ENCODE results near the gene WDR73. TPM values are rescaled to one million over a fixed set of nuclear protein-coding genes. Genes with fewer than 3 reads are reported as not detected.
A peak's percentile ranks its signal among the peaks of the same experiment; 100 is the strongest.

WDR73 gene
- total and polyA plus RNA-seq, 5 experiments from 2014 or later: 12.2 to 43.2 (median 18.8) TPM

- no peak for DNase-seq
- POLR2A ChIA-PET: interaction anchor here (0.7 kb wide), 1 partner anchor 50 kb away, joined by 3 read pairs; no protein-coding TSS in a partner anchor
- H3K27ac Mint-ChIP-seq: peak overlapping the region in 2 of 10 donors; percentile 38 to 81
- H3K36me3 Mint-ChIP-seq: peaks cover 0 to 59% (median 13%) of the 10 kb centered on the region in 3 donors
- ATAC-seq: no peak
- no peaks in the 10 kb centered on the region for H3K9me3 Mint-ChIP-seq
- H3K4me1 Mint-ChIP-seq: peaks cover 36 to 63% (median 44%) of the 10 kb centered on the region in 4 donors
- H3K27me3 Mint-ChIP-seq: no peaks in the 10 kb centered on the region
- no peak overlapping the region for H3K4me3 Mint-ChIP-seq
Observed at GRCh38 chr15:84608707-84609284, 45.3 kb downstream of the WDR73 start.

- peaks cover 0 to 58% (median 11%) of the 10 kb centered on the region in 3 donors for H3K36me3 Mint-ChIP-seq
- H3K27ac Mint-ChIP-seq: peak overlapping the region in 4 of 10 donors; percentile 27 to 78 (median 46)
- no peak for DNase-seq
- H3K27me3 Mint-ChIP-seq: no peaks in the 10 kb centered on the region
- H3K4me3 Mint-ChIP-seq: no peak overlapping the region
- no peak for ATAC-seq
- no peaks in the 10 kb centered on the region for H3K9me3 Mint-ChIP-seq
- H3K4me1 Mint-ChIP-seq: peaks cover 38 to 62% (median 52%) of the 10 kb centered on the region in 4 donors
- POLR2A ChIA-PET: interaction anchor here (0.5 to 1.5 kb wide), 3 partner anchors 19 to 25 kb away, joined by 3 to 5 read pairs (median 4); no protein-coding TSS in a partner anchor
Observed at GRCh38 chr15:84606653-84607120, 47.4 kb downstream of the WDR73 start.

- DNase-seq (no peak), ATAC-seq (no peak)
- peak overlapping the region in 9 of 10 donors; percentile 43 to 92 (median 81) for H3K27ac Mint-ChIP-seq
- POLR2A ChIA-PET: interaction anchor here (0.6 to 2.7 kb wide), 4 partner anchors 11 to 32 kb away, joined by 3 to 6 read pairs (median 4); no protein-coding TSS in a partner anchor
- peaks cover 40 to 66% (median 59%) of the 10 kb centered on the region in 4 donors for H3K4me1 Mint-ChIP-seq
- peak overlapping the region in 8 of 10 donors; percentile 8 to 61 (median 43) for H3K4me3 Mint-ChIP-seq
- no peaks in the 10 kb centered on the region for H3K27me3 Mint-ChIP-seq
- no peaks in the 10 kb centered on the region for H3K9me3 Mint-ChIP-seq
- peaks cover 0 to 58% (median 10%) of the 10 kb centered on the region in 3 donors for H3K36me3 Mint-ChIP-seq
Observed at GRCh38 chr15:84605554-84605882, 48.6 kb downstream of the WDR73 start.

- Mint-ChIP-seq H3K4me3 (peak overlapping the region in 9 of 10 donors; percentile 8 to 61 (median 35)), H3K27ac (peak overlapping the region; percentile 11 to 92 (median 78)), H3K4me1 (peaks cover 41 to 72% (median 60%) of the 10 kb centered on the region in 4 donors), H3K9me3 (no peaks in the 10 kb centered on the region), H3K27me3 (no peaks in the 10 kb centered on the region), H3K36me3 (peaks cover 0 to 58% (median 10%) of the 10 kb centered on the region in 3 donors)
- POLR2A ChIA-PET: interaction anchor here (0.5 to 2.7 kb wide), 6 partner anchors 11 to 347 kb away, joined by 3 to 6 read pairs (median 4); no protein-coding TSS in a partner anchor
- ATAC-seq (no peak), DNase-seq (no peak)
Observed at GRCh38 chr15:84604826-84605553, 49.1 kb downstream of the WDR73 start.

GRCh38 chr15:84603630-84604379 is 50.3 kb downstream of the WDR73 start:
- Mint-ChIP-seq H3K9me3 (no peaks in the 10 kb centered on the region), H3K27me3 (no peaks in the 10 kb centered on the region), H3K36me3 (peaks cover 0 to 51% (median 7%) of the 10 kb centered on the region in 3 donors), H3K27ac (peak overlapping the region in 4 of 10 donors; percentile 3 to 59 (median 8)), H3K4me3 (peak overlapping the region in 9 of 10 donors; percentile 18 to 54 (median 46)), H3K4me1 (peaks cover 37 to 83% (median 67%) of the 10 kb centered on the region in 4 donors)
- no peak for ATAC-seq
- DNase-seq: no peak
- POLR2A ChIA-PET: interaction anchor here (0.6 to 2.7 kb wide), 2 partner anchors 27 to 31 kb away, joined by 3 to 6 read pairs; no protein-coding TSS in a partner anchor

- H3K9me3 Mint-ChIP-seq: no peaks in the 10 kb centered on the region
- peak overlapping the region in 9 of 10 donors; percentile 53 to 94 (median 81) for H3K27ac Mint-ChIP-seq
- no peaks in the 10 kb centered on the region for H3K27me3 Mint-ChIP-seq
- ATAC-seq: no peak
- peaks cover 0 to 30% (median 0%) of the 10 kb centered on the region in 3 donors for H3K36me3 Mint-ChIP-seq
- peak overlapping the region; percentile 92 to 99 (median 98) for H3K4me3 Mint-ChIP-seq
- DNase-seq: no peak
- peaks cover 34 to 83% (median 77%) of the 10 kb centered on the region in 4 donors for H3K4me1 Mint-ChIP-seq
- POLR2A ChIA-PET: interaction anchor here (0.9 to 4.4 kb wide), 9 partner anchors 12 to 380 kb away, joined by 3 to 136 read pairs (median 5); partner anchors contain the start of genes SEC11A and WDR73
Observed at GRCh38 chr15:84601555-84601838, 52.6 kb downstream of the WDR73 start.

- Mint-ChIP-seq H3K27me3 (no peaks in the 10 kb centered on the region), H3K4me1 (peaks cover 31 to 77% (median 71%) of the 10 kb centered on the region in 4 donors), H3K27ac (peak within 1 kb of the TSS; percentile 84 to 97 (median 94)), H3K9me3 (no peaks in the 10 kb centered on the region), H3K4me3 (peak within 1 kb of the TSS; percentile 92 to 99 (median 98)), H3K36me3 (peaks cover 0 to 24% (median 0%) of the 10 kb centered on the region in 3 donors)
- POLR2A ChIA-PET: interaction anchor here (0.8 to 4.4 kb wide), 12 partner anchors 9 to 380 kb away, joined by 3 to 136 read pairs (median 5); partner anchors contain the start of genes NMB, SEC11A and WDR73
- ATAC-seq: peak; percentile 95 to 96
- DNase-seq: peak; percentile 88 to 94 (median 91)
Observed at GRCh38 chr15:84600687-84601554, 53.2 kb downstream of the WDR73 start, which contains the start of gene ZSCAN2. TSS of gene ZSCAN2 (plus strand) at chr15:84601009. CDS start at chr15:84603928, 2,919 bp downstream.

GRCh38 chr15:84600331-84600686 is 53.8 kb downstream of the WDR73 start:
- Mint-ChIP-seq H3K36me3 (peaks cover 0 to 18% (median 0%) of the 10 kb centered on the region in 3 donors), H3K4me1 (peaks cover 25 to 71% (median 65%) of the 10 kb centered on the region in 4 donors), H3K27me3 (no peaks in the 10 kb centered on the region), H3K27ac (peak overlapping the region; percentile 84 to 97 (median 94)), H3K9me3 (no peaks in the 10 kb centered on the region), H3K4me3 (peak overlapping the region; percentile 92 to 99 (median 98))
- DNase-seq (peak in 6 of 10 donors; percentile 23 to 74 (median 47)), ATAC-seq (peak; percentile 29 to 36)
- POLR2A ChIA-PET: interaction anchor here (0.8 to 4.4 kb wide), 8 partner anchors 10 to 147 kb away, joined by 3 to 136 read pairs (median 6); partner anchors contain the start of genes NMB and WDR73

- ATAC-seq (no peak), DNase-seq (no peak)
- Mint-ChIP-seq H3K9me3 (no peaks in the 10 kb centered on the region), H3K27ac (peak overlapping the region in 9 of 10 donors; percentile 32 to 95 (median 81)), H3K36me3 (peaks cover 0 to 14% (median 0%) of the 10 kb centered on the region in 3 donors), H3K27me3 (no peaks in the 10 kb centered on the region), H3K4me3 (peak overlapping the region; percentile 51 to 99 (median 96)), H3K4me1 (peaks cover 24 to 69% (median 64%) of the 10 kb centered on the region in 4 donors)
- POLR2A ChIA-PET: interaction anchor here (0.8 to 4.4 kb wide), 9 partner anchors 11 to 148 kb away, joined by 3 to 136 read pairs (median 5); partner anchors contain the start of genes NMB and WDR73
Observed at GRCh38 chr15:84599906-84600305, 54.2 kb downstream of the WDR73 start.

- peak in 1 of 10 donors; percentile 3 for DNase-seq
- Mint-ChIP-seq H3K27ac (peak overlapping the region; percentile 22 to 96 (median 92)), H3K4me1 (peaks cover 26 to 69% (median 66%) of the 10 kb centered on the region in 4 donors), H3K36me3 (peaks cover 0 to 5% (median 0%) of the 10 kb centered on the region in 3 donors), H3K9me3 (no peaks in the 10 kb centered on the region), H3K27me3 (no peaks in the 10 kb centered on the region), H3K4me3 (peak overlapping the region; percentile 30 to 98 (median 66))
- POLR2A ChIA-PET: interaction anchor here (0.5 to 4.4 kb wide), 9 partner anchors 11 to 146 kb away, joined by 3 to 136 read pairs (median 5); partner anchors contain the start of genes SEC11A and WDR73
- ATAC-seq: no peak
Observed at GRCh38 chr15:84598993-84599392, 55.1 kb downstream of the WDR73 start.
